Fibroblast of lung (primary cell): Measurements from ENCODE around the gene UQCRH.

Source experiments
- EZH2 ChIP-seq: IDR thresholded peaks from 2 replicates; pipeline ENCODE4 v1.5.1; 2012; ENCODE audit warnings: low read length, control low read depth, mild to moderate bottlenecking; ENCODE audit errors: missing control alignments
- TF ChIP-seq, protein P1 (sequence below), 2 donors: IDR thresholded peaks in 1 of 2; conservative IDR thresholded peaks in 1 of 2; 1 replicate in 1 of 2; 2 replicates in 1 of 2; pipeline ENCODE4 v1.5.1; 2011 to 2012; ENCODE audit warnings: low read length in 2 of 2, control low read depth in 1 of 2, inconsistent platforms in 1 of 2, low read depth in 1 of 2, mild to moderate bottlenecking in 1 of 2

- no peak for TF ChIP-seq EZH2
- TF ChIP-seq, protein P1, sequence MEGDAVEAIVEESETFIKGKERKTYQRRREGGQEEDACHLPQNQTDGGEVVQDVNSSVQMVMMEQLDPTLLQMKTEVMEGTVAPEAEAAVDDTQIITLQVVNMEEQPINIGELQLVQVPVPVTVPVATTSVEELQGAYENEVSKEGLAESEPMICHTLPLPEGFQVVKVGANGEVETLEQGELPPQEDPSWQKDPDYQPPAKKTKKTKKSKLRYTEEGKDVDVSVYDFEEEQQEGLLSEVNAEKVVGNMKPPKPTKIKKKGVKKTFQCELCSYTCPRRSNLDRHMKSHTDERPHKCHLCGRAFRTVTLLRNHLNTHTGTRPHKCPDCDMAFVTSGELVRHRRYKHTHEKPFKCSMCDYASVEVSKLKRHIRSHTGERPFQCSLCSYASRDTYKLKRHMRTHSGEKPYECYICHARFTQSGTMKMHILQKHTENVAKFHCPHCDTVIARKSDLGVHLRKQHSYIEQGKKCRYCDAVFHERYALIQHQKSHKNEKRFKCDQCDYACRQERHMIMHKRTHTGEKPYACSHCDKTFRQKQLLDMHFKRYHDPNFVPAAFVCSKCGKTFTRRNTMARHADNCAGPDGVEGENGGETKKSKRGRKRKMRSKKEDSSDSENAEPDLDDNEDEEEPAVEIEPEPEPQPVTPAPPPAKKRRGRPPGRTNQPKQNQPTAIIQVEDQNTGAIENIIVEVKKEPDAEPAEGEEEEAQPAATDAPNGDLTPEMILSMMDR (conservative IDR thresholded peaks at IDR 0.05 in 1 of 2, IDR thresholded peaks at IDR 0.05 in 1 of 2; ENCODE audit: low read depth in 1 of 2, low read length in 2 of 2), result no peak
These were observed 30.5 kb downstream of the UQCRH start for GRCh38 chr1:46334030-46334384.
